PC-3 (cell line): ENCODE results near the gene BCAR3.

ENCODE experiments used
- CTCF ChIP-seq: fragments of 300-600 bp; sonication (generic); conservative IDR thresholded peaks from 2 replicates; pipeline ENCODE4 v1.5.1; 2017; ENCODE audit warnings: antibody characterized with exemption, low read depth, mild to moderate bottlenecking, low read length
- EZH2phosphoT487 ChIP-seq: fragments of 300-600 bp; sonication (generic); IDR thresholded peaks from 2 replicates; pipeline ENCODE4 v1.6.1; 2018; ENCODE audit warnings: mild to moderate bottlenecking, antibody characterized with exemption, low read length, borderline replicate concordance

GRCh38 chr1:93712741-93713140 lies 31.1 kb upstream of the BCAR3 start:
- TF ChIP-seq EZH2phosphoT487: no peak
- TF ChIP-seq CTCF: no peak
